Thoracic aorta (tissue), 2 donors: ENCODE measurements around the gene IHH. TPM values are rescaled to one million over a fixed set of nuclear protein-coding genes. Genes with fewer than 3 reads are reported as not detected.
A peak's percentile ranks its signal among the peaks of the same experiment; 100 is the strongest.

Experiments used
- ATAC-seq: fragments of 150-250 bp; one replicate; pipeline ENCODE4 v1.8.0; 2017; ENCODE audit warnings: low read depth; ENCODE audit not compliant: insufficient number of reproducible peaks, low FRiP score
- DNase-seq: peaks from one replicate; pipeline ENCODE4 v3.0.0-alpha.2; 2020; ENCODE audit warnings: low spot score
- H3K27ac ChIP-seq, 2 donors: fragments of 200-600 bp; sonication (generic); 1 replicate in 1 of 2; 2 replicates in 1 of 2; pipeline ENCODE4 v1.5.1; 2016; ENCODE audit warnings: mild to moderate bottlenecking in 2 of 2, moderate library complexity in 2 of 2
- H3K27me3 ChIP-seq: fragments of 200-600 bp; sonication (generic); replicated peaks from 2 replicates; pipeline ENCODE4 v1.6.0; 2016; ENCODE audit warnings: mild to moderate bottlenecking; ENCODE audit not compliant: insufficient read depth
- H3K36me3 ChIP-seq: fragments of 200-600 bp; sonication (generic); one replicate; pipeline ENCODE4 v1.5.1; 2016
- H3K4me1 ChIP-seq, 2 donors: fragments of 200-600 bp; sonication (generic); 1 replicate in 1 of 2; 2 replicates in 1 of 2; pipeline versions ENCODE4 v1.5.1 to v1.6.0; 2016; ENCODE audit warnings: low read depth in 2 of 2, mild to moderate bottlenecking in 1 of 2; ENCODE audit not compliant: control insufficient read depth in 1 of 2
- H3K4me3 ChIP-seq: fragments of 200-600 bp; sonication (generic); 2 replicates; pipeline ENCODE4 v1.5.1; 2016; ENCODE audit warnings: mild to moderate bottlenecking
- H3K9me3 ChIP-seq: fragments of 200-600 bp; sonication (generic); 2 replicates; pipeline ENCODE4 v1.5.1; 2016
- CTCF ChIP-seq: fragments of 200-600 bp; sonication (generic); IDR thresholded peaks from one replicate; pipeline ENCODE4 v1.5.1; 2019; ENCODE audit warnings: antibody characterized with exemption
- total RNA-seq, 2 donors: library from RNA; depleted of rRNA; stranded (reverse); fragments of >200 nt; gene quantifications; one replicate each; pipeline versions ENCODE4 v1.1.0 to v1.2.3, GENCODE V29; 2016

The IHH gene
- total RNA-seq, 2 donors from 2014 or later = 1.6 TPM; not detected in 1

- ATAC-seq = peak; percentile 51
- H3K27me3 ChIP-seq = peaks cover 28% of the 10 kb centered on the region
Observed at GRCh38 chr2:219057709-219058540, 2.8 kb downstream of the IHH start.

GRCh38 chr2:219056896-219057708 lies 3.6 kb downstream of the IHH start:
- Histone ChIP-seq H3K9me3 (no peaks in the 10 kb centered on the region), H3K27me3 (peaks cover 26% of the 10 kb centered on the region), H3K4me3 (no peak overlapping the region), H3K27ac (no peak overlapping the region), H3K4me1 (peaks cover 30 to 42% of the 10 kb centered on the region in 2 donors), H3K36me3 (no peaks in the 10 kb centered on the region)
- no peak for TF ChIP-seq CTCF
- no peak for ATAC-seq
- no peak for DNase-seq

More at GRCh38 chr2:219057709-219058540, 2.8 kb downstream of the IHH start:
- peak; percentile 92 for TF ChIP-seq CTCF
- H3K27ac ChIP-seq = no peak overlapping the region
- no peaks in the 10 kb centered on the region for H3K36me3 ChIP-seq
- no peak for DNase-seq
- H3K4me3 ChIP-seq = peak overlapping the region; percentile 54
- no peaks in the 10 kb centered on the region for H3K9me3 ChIP-seq
- H3K4me1 ChIP-seq = peaks cover 30 to 42% of the 10 kb centered on the region in 2 donors

GRCh38 chr2:219056176-219056895 lies 4.4 kb downstream of the IHH start:
- no peak for TF ChIP-seq CTCF
- ATAC-seq = no peak

GRCh38 chr2:219054956-219055903 lies 5.5 kb downstream of the IHH start:
- H3K27me3 ChIP-seq = peaks cover 13% of the 10 kb centered on the region

More at GRCh38 chr2:219056176-219056895, 4.4 kb downstream of the IHH start:
- H3K36me3 ChIP-seq = no peaks in the 10 kb centered on the region
- H3K9me3 ChIP-seq = no peaks in the 10 kb centered on the region
- no peak for DNase-seq
- H3K4me1 ChIP-seq = peaks cover 30 to 40% of the 10 kb centered on the region in 2 donors
- peaks cover 18% of the 10 kb centered on the region for H3K27me3 ChIP-seq
- no peak overlapping the region for H3K4me3 ChIP-seq
- no peak overlapping the region for H3K27ac ChIP-seq

More at GRCh38 chr2:219054956-219055903, 5.5 kb downstream of the IHH start:
- H3K36me3 ChIP-seq = no peaks in the 10 kb centered on the region
- no peak for ATAC-seq
- H3K4me1 ChIP-seq = peaks cover 26 to 31% of the 10 kb centered on the region in 2 donors
- no peak overlapping the region for H3K4me3 ChIP-seq
- no peak for TF ChIP-seq CTCF
- no peaks in the 10 kb centered on the region for H3K9me3 ChIP-seq
- no peak for DNase-seq
- no peak overlapping the region for H3K27ac ChIP-seq
